EH (cell line): ENCODE measurements around the gene TNFRSF11A.

Source experiments
- DNase-seq: peaks from one replicate; pipeline ENCODE4 v3.0.0-alpha.2; 2015; ENCODE audit warnings: low read depth

Gene TNFRSF11A

GRCh38 chr18:62325806-62326645, 916 bp downstream of the TNFRSF11A start:
- DNase-seq: peak; percentile 23

- no peak for DNase-seq
Observed at GRCh38 chr18:62326646-62327348, 1.7 kb downstream of the TNFRSF11A start.

- DNase-seq: no peak
Observed at GRCh38 chr18:62327977-62328376, 2.9 kb downstream of the TNFRSF11A start.

GRCh38 chr18:62328586-62329525, 3.7 kb downstream of the TNFRSF11A start:
- DNase-seq: no peak

GRCh38 chr18:62329691-62330454, 4.8 kb downstream of the TNFRSF11A start:
- DNase-seq: peak; percentile 89

GRCh38 chr18:62330650-62331049, 5.5 kb downstream of the TNFRSF11A start:
- no peak for DNase-seq

GRCh38 chr18:62331581-62332356, 6.7 kb downstream of the TNFRSF11A start:
- no peak for DNase-seq

GRCh38 chr18:62332431-62332830, 7.3 kb downstream of the TNFRSF11A start:
- DNase-seq: no peak

GRCh38 chr18:62332964-62333695, 8.0 kb downstream of the TNFRSF11A start:
- DNase-seq: no peak

- peak; percentile 41 for DNase-seq
Observed at GRCh38 chr18:62334120-62334519, 9.0 kb downstream of the TNFRSF11A start.

- DNase-seq: no peak
Observed at GRCh38 chr18:62335494-62335893, 10.4 kb downstream of the TNFRSF11A start.

- DNase-seq: no peak
Observed at GRCh38 chr18:62336618-62337017, 11.5 kb downstream of the TNFRSF11A start.

- no peak for DNase-seq
Observed at GRCh38 chr18:62337336-62337735, 12.2 kb downstream of the TNFRSF11A start.

GRCh38 chr18:62338446-62339105, 13.5 kb downstream of the TNFRSF11A start:
- DNase-seq: no peak

- DNase-seq: peak; percentile 44
Observed at GRCh38 chr18:62339106-62339988, 14.2 kb downstream of the TNFRSF11A start.

- DNase-seq: no peak
Observed at GRCh38 chr18:62340996-62341395, 15.9 kb downstream of the TNFRSF11A start.

- DNase-seq: no peak
Observed at GRCh38 chr18:62341473-62341872, 16.4 kb downstream of the TNFRSF11A start.

- DNase-seq: no peak
Observed at GRCh38 chr18:62342884-62343283, 17.8 kb downstream of the TNFRSF11A start.
